IMR-90 (cell line): ENCODE data around the gene TRIM38.

Experiments
- ELK1 ChIP-seq: fragments of 150-350 bp; IDR thresholded peaks from 2 replicates; pipeline ENCODE4 v1.6.1; 2016; ENCODE audit warnings: low read depth, mild to moderate bottlenecking, low read length, moderate library complexity, borderline replicate concordance
- MXI1 ChIP-seq: IDR thresholded peaks from 2 replicates; pipeline ENCODE4 v1.6.1; 2012; ENCODE audit warnings: low read depth, mild to moderate bottlenecking, low read length, moderate library complexity, borderline replicate concordance
- NFE2L2 ChIP-seq: fragments of 150-350 bp; IDR thresholded peaks from 2 replicates; pipeline ENCODE4 v1.6.1; 2016; ENCODE audit warnings: low read depth, mild to moderate bottlenecking, low read length
- RAD21 ChIP-seq: IDR thresholded peaks from 2 replicates; pipeline ENCODE4 v1.6.1; 2012; ENCODE audit warnings: low read length, improper control_type of control experiment
- RCOR1 ChIP-seq: IDR thresholded peaks from 2 replicates; pipeline ENCODE4 v1.6.1; 2012; ENCODE audit warnings: mild to moderate bottlenecking, low read length, improper control_type of control experiment; ENCODE audit not compliant: insufficient replicate concordance
- SMC3 ChIP-seq: fragments of 150-350 bp; IDR thresholded peaks from 2 replicates; pipeline ENCODE4 v1.6.1; 2016; ENCODE audit warnings: low read depth, mild to moderate bottlenecking, antibody characterized with exemption, low read length, moderate library complexity
- TF ChIP-seq, protein P1 (sequence below): conservative IDR thresholded peaks from 2 replicates; pipeline ENCODE4 v1.5.1; 2012; ENCODE audit warnings: mild to moderate bottlenecking, low read depth, low read length, improper control_type of control experiment
- TF ChIP-seq, protein P2 (sequence below): fragments of 150-350 bp; IDR thresholded peaks from 2 replicates; pipeline ENCODE4 v1.6.1; 2017; ENCODE audit warnings: mild to moderate bottlenecking, antibody characterized with exemption, low read length, low read depth

GRCh38 chr6:26019261-26019830 lies 56.7 kb downstream of the TRIM38 start:
- TF ChIP-seq RAD21 (no peak), RCOR1 (no peak), SMC3 (no peak), MXI1 (no peak), NFE2L2 (no peak), ELK1 (no peak)
- TF ChIP-seq, protein P1, sequence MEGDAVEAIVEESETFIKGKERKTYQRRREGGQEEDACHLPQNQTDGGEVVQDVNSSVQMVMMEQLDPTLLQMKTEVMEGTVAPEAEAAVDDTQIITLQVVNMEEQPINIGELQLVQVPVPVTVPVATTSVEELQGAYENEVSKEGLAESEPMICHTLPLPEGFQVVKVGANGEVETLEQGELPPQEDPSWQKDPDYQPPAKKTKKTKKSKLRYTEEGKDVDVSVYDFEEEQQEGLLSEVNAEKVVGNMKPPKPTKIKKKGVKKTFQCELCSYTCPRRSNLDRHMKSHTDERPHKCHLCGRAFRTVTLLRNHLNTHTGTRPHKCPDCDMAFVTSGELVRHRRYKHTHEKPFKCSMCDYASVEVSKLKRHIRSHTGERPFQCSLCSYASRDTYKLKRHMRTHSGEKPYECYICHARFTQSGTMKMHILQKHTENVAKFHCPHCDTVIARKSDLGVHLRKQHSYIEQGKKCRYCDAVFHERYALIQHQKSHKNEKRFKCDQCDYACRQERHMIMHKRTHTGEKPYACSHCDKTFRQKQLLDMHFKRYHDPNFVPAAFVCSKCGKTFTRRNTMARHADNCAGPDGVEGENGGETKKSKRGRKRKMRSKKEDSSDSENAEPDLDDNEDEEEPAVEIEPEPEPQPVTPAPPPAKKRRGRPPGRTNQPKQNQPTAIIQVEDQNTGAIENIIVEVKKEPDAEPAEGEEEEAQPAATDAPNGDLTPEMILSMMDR: no peak
- TF ChIP-seq, protein P2, sequence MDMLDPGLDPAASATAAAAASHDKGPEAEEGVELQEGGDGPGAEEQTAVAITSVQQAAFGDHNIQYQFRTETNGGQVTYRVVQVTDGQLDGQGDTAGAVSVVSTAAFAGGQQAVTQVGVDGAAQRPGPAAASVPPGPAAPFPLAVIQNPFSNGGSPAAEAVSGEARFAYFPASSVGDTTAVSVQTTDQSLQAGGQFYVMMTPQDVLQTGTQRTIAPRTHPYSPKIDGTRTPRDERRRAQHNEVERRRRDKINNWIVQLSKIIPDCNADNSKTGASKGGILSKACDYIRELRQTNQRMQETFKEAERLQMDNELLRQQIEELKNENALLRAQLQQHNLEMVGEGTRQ: no peak
